Activated CD8-positive, alpha-beta T cell treated with anti-CD3 and anti-CD28 coated beads for 36 hours (primary cell): ENCODE results near the gene STMN3. TPM values are rescaled to one million over a fixed set of nuclear protein-coding genes. Genes with fewer than 3 reads are reported as not detected.
"Not testable (repeated sequence)": the region's sequence is repeated elsewhere in the genome, so short reads cannot be mapped to it uniquely, and the experiment has no call there.

ENCODE experiments used
- ATAC-seq: fragments of 200-7000 bp; cut with Tn5 transposase; one replicate; pipeline ENCODE4 v1.10.0; 2021; ENCODE audit warnings: mild to moderate bottlenecking, moderate library complexity
- CTCF ChIA-PET: fragments of 350-600 bp; sonication (Branson Sonifier 250); formaldehyde crosslinking; loops from one replicate; lab custom pipeline; 2021; ENCODE audit warnings: antibody characterized with exemption; lab: Charles Lee
- POLR2A ChIA-PET: fragments of 350-600 bp; sonication (Branson Sonifier 250); formaldehyde crosslinking; loops from one replicate; lab custom pipeline; 2021; ENCODE audit warnings: antibody characterized with exemption; lab: Charles Lee
- DNase-seq: peaks from one replicate; pipeline ENCODE4 v3.0.0-alpha.2; 2020
- H3K27ac Mint-ChIP-seq: one replicate; pipeline ENCODE4 v1.8.0; 2021; ENCODE audit warnings: mild to moderate bottlenecking, mixed read lengths
- H3K27me3 Mint-ChIP-seq: one replicate; pipeline ENCODE4 v1.8.0; 2021; ENCODE audit warnings: mixed read lengths
- H3K36me3 Mint-ChIP-seq: one replicate; pipeline ENCODE4 v1.8.0; 2021; ENCODE audit warnings: low read depth, mixed read lengths
- H3K4me1 Mint-ChIP-seq: one replicate; pipeline ENCODE4 v1.8.0; 2021; ENCODE audit warnings: low read depth, mixed read lengths
- H3K4me3 Mint-ChIP-seq: one replicate; pipeline ENCODE4 v1.8.0; 2021; ENCODE audit warnings: mild to moderate bottlenecking, moderate library complexity, mixed read lengths
- H3K9me3 Mint-ChIP-seq: one replicate; pipeline ENCODE4 v1.8.0; 2021; ENCODE audit warnings: mixed read lengths
- CTCF ChIP-seq: fragments of 200-600 bp; IDR thresholded peaks from one replicate; pipeline ENCODE4 v1.8.0; 2022; ENCODE audit warnings: antibody characterized with exemption, mild to moderate bottlenecking
- intact Hi-C: fragments of 100-400 bp; cut with micrococcal nuclease; formaldehyde crosslinking; loops from one replicate; pipeline ENCODE4 v1.10.0; 2022
- total RNA-seq, 2 experiments: library from RNA; stranded (reverse); gene quantifications; one replicate each; pipeline ENCODE4 v1.2.3, GENCODE V29; 2021

The STMN3 gene
- total RNA-seq, 2 experiments from 2014 or later, result 17.8 to 18.4 TPM

- peak; percentile 21 for ATAC-seq
- DNase-seq, result peak; percentile 70
- TF ChIP-seq CTCF, result no peak
- peaks cover 24% of the 10 kb centered on the region for H3K4me1 Mint-ChIP-seq
- peak overlapping the region; percentile 73 for H3K27ac Mint-ChIP-seq
- intact Hi-C loops, result no loop called here
- H3K36me3 Mint-ChIP-seq, result peaks cover 3% of the 10 kb centered on the region
- no peaks in the 10 kb centered on the region for H3K9me3 Mint-ChIP-seq
- H3K27me3 Mint-ChIP-seq, result no peaks in the 10 kb centered on the region
- peak overlapping the region; percentile 71 for H3K4me3 Mint-ChIP-seq
- ChIA-PET CTCF (interaction anchor here (0.6 to 2.5 kb wide), 14 partner anchors 8 to 180 kb away, joined by 3 to 20 read pairs (median 6); partner anchors contain the start of genes ARFRP1, GMEB2, LIME1 and PPDPF), POLR2A (interaction anchor here (0.6 to 5.8 kb wide), 9 partner anchors 10 to 338 kb away, joined by 3 to 57 read pairs (median 3); partner anchors contain the start of genes GMEB2, RTEL1 and SAMD10)
These were observed 12.0 kb downstream of the STMN3 start for GRCh38 chr20:63641146-63641791.

GRCh38 chr20:63640686-63641085, 12.5 kb downstream of the STMN3 start:
- H3K36me3 Mint-ChIP-seq, intact Hi-C loops, H3K9me3 Mint-ChIP-seq, H3K27me3 Mint-ChIP-seq, ATAC-seq: not testable (repeated sequence)
- H3K27ac Mint-ChIP-seq, result peak overlapping the region; percentile 99
- ChIA-PET POLR2A (interaction anchor here (0.7 to 5.8 kb wide), 3 partner anchors 10 to 18 kb away, joined by 3 to 57 read pairs (median 3); partner anchors contain the start of genes GMEB2 and RTEL1), CTCF (interaction anchor here (2.3 to 2.5 kb wide), 2 partner anchors 13 kb away, joined by 13 to 16 read pairs; partner anchors contain the start of genes GMEB2 and STMN3)
- peak; percentile 43 for DNase-seq
- peak overlapping the region; percentile 79 for H3K4me3 Mint-ChIP-seq
- H3K4me1 Mint-ChIP-seq, result peaks cover 28% of the 10 kb centered on the region

- CTCF ChIA-PET, result no interaction called here
- no peak for DNase-seq
- Mint-ChIP-seq H3K27ac (peak overlapping the region; percentile 99), H3K27me3 (no peaks in the 10 kb centered on the region), H3K36me3 (peaks cover 3% of the 10 kb centered on the region), H3K4me3 (peak overlapping the region; percentile 79), H3K9me3 (no peaks in the 10 kb centered on the region), H3K4me1 (peaks cover 34% of the 10 kb centered on the region)
- ATAC-seq, result no peak
- POLR2A ChIA-PET, result interaction anchor here (5.8 kb wide), 1 partner anchor 12 kb away, joined by 57 read pairs; the partner anchor contains the start of gene GMEB2
- TF ChIP-seq CTCF, result no peak
- intact Hi-C loops, result no loop called here
These were observed 13.1 kb downstream of the STMN3 start for GRCh38 chr20:63640086-63640485.

DNA sequence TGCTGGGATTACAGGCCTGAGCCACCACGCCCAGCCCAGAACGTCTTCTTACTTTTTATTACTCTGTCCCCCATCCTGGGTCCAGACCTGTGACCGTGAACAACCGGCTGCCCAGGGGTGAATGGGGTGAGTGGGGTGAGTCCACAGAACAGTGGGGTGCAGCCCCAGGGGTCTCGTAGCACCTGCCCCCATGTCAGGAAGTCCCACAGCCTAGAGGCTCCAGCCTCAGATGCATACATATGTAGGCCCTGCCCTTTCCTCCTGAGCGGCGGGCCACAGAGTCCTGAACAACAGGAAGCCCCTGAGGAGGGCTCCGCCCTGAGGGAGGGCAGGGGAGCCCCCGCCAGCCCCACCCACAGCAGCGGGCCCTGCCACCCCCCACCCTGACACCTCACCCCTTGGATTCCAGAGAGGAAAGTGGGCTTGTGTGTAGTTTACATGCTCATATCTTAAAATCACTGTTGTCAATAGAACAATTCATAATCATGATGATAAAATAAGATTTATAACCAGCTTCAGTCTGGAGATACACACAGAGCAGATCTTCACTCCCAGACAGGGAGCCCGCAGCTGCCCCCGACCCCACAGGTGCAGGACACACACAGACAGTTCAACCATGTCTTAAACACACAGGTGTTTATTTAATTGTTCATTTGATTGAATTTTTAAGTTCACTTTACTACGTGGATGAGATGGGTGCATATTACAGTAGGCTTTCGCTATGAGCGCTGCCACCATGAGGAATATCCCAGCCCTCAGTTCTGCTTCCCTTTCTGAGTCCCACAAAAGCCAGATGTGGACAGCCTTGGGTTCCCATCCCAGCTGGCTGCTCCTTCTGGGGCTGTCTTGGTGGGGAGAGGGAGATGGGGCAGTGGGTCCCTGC, 13.9 kb downstream of the STMN3 start:
- no peaks in the 10 kb centered on the region for H3K9me3 Mint-ChIP-seq
- peaks cover 3% of the 10 kb centered on the region for H3K36me3 Mint-ChIP-seq
- peak overlapping the region; percentile 99 for H3K27ac Mint-ChIP-seq
- TF ChIP-seq CTCF, result no peak
- H3K4me3 Mint-ChIP-seq, result peak overlapping the region; percentile 79
- peaks cover 40% of the 10 kb centered on the region for H3K4me1 Mint-ChIP-seq
- H3K27me3 Mint-ChIP-seq, result no peaks in the 10 kb centered on the region
- ATAC-seq (peak; percentile 66), DNase-seq (peak; percentile 88)
- ChIA-PET POLR2A (interaction anchor here (0.5 to 5.8 kb wide), 3 partner anchors 11 to 74 kb away, joined by 3 to 57 read pairs (median 4); partner anchors contain the start of genes ARFRP1, GMEB2 and ZGPAT), CTCF (interaction anchor here (2.4 kb wide), 1 partner anchor 12 kb away, joined by 10 read pairs; the partner anchor contains the start of gene GMEB2)
- intact Hi-C loops, result no loop called here
